ACHN (cell line): ENCODE results near the gene CFAP299.
A peak's percentile ranks its signal among the peaks of the same experiment; 100 is the strongest.

Experiments used
- DNase-seq: peaks from one replicate; pipeline ENCODE4 v3.0.0-alpha.2; 2015
- in situ Hi-C: cut with HindIII; loops from 2 replicates; pipeline ENCODE4 v1.10.0; 2017; ENCODE audit warnings: low sequenced_read_pairs, low pct_ligation_motif_present, low pct_unique_long_range_greater_than_20kb

CFAP299 gene

GRCh38 chr4:80912350-80912749 is 576.8 kb downstream of the CFAP299 start:
- DNase-seq = no peak
- in situ Hi-C loops = no loop called here

- no peak for DNase-seq
- in situ Hi-C loops = no loop called here
Observed at GRCh38 chr4:80913381-80913780, 577.9 kb downstream of the CFAP299 start.

- no peak for DNase-seq
- in situ Hi-C loops = no loop called here
Observed at GRCh38 chr4:80916770-80917169, 581.2 kb downstream of the CFAP299 start.

- no peak for DNase-seq
Observed at GRCh38 chr4:80918004-80918403, 582.5 kb downstream of the CFAP299 start.

DNA sequence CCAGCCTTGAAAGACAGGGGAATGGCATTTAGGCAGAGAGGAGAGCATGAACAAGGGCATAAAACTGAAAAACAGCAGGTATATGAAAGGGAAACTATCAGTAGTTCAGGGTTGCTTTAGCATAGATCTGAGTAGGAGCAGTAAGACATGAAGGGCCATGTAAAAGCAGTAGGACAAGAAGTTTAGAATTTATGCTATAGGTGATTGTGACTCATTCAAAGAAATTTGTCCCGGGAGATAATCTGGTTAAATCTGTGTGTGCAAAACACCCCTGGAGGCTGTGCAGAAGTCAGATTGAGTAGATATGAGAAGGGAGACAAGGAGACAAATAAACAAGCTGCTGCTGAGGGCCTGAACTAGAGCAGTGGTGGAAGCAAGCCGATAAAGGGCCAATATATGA is 585.9 kb downstream of the CFAP299 start:
- DNase-seq = no peak
- in situ Hi-C loops = no loop called here

More at GRCh38 chr4:80918004-80918403, 582.5 kb downstream of the CFAP299 start:
- in situ Hi-C loops = no loop called here

GRCh38 chr4:80922941-80923340 is 587.4 kb downstream of the CFAP299 start:
- in situ Hi-C loops = no loop called here
- DNase-seq = no peak

DNA sequence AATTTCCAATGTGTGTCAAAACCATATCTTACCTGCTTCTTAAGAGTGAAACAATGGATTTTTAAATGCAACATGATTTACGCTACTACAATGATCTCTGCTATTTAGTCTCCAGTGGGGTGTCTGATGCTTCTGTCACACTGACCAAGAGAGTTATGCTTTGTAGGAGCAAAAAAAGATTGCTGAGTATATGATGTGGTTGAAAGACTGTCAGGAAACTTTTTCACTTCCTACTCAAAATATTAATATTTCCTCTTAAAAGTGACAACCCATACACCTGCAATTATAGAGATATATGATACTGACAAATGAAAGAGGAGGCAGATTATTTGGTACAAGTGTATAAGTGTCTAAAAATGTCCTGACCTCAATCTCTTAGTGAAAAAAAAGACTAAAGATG is 589.8 kb downstream of the CFAP299 start:
- in situ Hi-C loops = no loop called here
- no peak for DNase-seq

- peak; percentile 1 for DNase-seq
- in situ Hi-C loops = no loop called here
Observed at GRCh38 chr4:80926446-80926845, 590.9 kb downstream of the CFAP299 start.

- no peak for DNase-seq
- in situ Hi-C loops = no loop called here
Observed at GRCh38 chr4:80926891-80927290, 591.4 kb downstream of the CFAP299 start.

DNA sequence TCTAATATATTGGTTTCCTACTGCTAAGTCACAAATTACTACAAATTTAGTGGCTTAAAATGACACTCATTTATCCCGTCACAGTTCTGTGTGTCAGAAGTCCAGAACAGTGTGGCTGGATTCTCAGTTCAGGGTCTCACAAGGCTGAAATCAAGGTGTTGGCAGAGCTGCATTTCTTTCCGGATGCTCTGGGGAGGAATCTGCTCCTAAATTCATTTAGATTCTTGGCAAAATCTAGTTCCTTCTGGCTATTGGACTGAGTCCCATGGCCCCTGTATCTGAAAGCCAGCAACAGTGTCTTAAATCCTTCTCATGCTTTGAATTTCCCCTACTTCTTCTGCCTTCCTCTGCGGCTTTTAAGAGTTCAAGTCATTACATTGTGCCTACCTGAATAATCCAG is 591.9 kb downstream of the CFAP299 start:
- in situ Hi-C loops = no loop called here
- DNase-seq = no peak

DNA sequence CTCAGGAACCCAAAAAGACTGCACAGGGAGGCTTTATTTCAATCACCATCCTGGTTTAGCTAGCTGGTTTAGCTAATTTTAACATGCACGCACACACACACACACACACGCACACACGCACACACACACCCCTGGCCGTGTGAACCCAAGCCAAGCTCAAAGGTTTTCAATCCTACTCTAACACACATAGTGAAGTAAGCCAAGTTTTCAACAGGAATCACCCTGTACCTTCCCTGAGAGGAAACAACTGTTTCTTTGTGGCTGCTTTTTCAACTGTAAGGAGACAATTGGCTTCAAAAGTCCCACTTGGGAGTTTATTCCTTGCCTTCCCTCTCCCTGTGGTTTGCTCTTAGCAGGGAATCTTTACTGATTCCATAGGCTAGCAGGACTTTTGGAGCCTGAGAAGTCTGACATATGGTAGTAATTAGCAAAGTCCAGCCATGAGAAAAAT is 596.1 kb downstream of the CFAP299 start:
- in situ Hi-C loops = no loop called here
- DNase-seq = no peak

DNA sequence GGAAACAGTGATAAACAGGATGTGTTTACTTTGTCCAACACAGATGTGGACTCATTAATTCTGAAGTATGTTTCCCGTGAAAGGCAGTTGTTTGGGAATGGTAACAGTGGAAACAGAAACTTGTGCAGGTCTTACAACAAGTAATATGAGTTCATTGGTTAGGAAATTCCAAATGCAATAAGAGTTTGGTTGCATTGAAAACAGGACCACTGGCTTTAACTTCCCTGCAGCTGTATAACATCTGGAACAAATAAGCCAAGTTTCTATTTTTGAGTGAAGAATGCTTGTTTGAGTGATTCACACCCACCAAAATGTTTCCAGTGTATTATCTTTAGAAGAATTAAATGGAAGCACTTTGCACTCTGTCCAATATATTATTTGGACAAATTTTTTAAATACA is 612.6 kb downstream of the CFAP299 start:
- no peak for DNase-seq
- in situ Hi-C loops = no loop called here

DNA sequence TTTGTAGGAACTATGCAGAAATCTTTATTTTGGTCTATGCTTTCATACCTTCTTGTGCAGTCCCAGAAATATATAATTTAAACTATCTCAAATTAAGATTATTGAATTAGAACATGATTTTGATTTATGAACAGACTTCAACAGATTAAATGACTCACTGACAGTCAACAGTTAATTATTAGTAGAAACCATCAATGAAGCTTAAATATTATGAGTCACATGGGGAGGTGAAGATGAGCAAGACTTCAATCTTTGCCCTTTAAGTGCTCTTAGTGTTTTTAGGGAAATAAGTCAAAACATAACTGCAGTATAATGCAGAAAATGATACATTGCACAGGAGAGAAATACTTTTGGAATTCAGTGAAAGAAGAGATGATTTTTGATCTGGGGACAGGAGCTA is 613.5 kb downstream of the CFAP299 start:
- in situ Hi-C loops = no loop called here
- peak; percentile 30 for DNase-seq

DNA sequence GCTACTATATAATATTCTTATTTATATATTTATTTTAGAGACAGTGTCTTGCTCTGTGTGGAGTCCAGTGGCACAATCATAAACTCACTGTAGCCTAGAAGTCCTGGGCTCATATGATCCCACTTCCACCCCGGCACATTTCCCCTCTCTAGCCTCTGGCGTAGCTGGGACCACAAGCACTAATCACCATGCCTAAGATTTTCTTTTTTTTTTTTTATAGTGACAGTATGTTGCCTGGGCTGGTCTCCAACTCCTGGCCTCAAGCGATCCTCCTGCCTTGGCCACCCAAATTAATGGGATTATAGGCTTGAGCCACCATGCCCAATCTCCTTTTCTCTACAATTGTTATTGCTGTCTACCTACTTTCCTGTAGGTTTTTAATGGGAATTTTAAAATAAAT is 620.9 kb downstream of the CFAP299 start:
- in situ Hi-C loops = no loop called here
- no peak for DNase-seq

- peak; percentile 41 for DNase-seq
Observed at GRCh38 chr4:80963051-80963450, 627.5 kb downstream of the CFAP299 start.

GRCh38 chr4:80967346-80967745 is 631.8 kb downstream of the CFAP299 start:
- in situ Hi-C loops = no loop called here
- no peak for DNase-seq

More at GRCh38 chr4:80963051-80963450, 627.5 kb downstream of the CFAP299 start:
- in situ Hi-C loops = no loop called here

- in situ Hi-C loops = no loop called here
- no peak for DNase-seq
Observed at GRCh38 chr4:80980239-80980638, 644.7 kb downstream of the CFAP299 start.

GRCh38 chr4:80986011-80986410 is 650.5 kb downstream of the CFAP299 start:
- in situ Hi-C loops = no loop called here
- DNase-seq = no peak

- in situ Hi-C loops = no loop called here
- DNase-seq = peak; percentile 64
Observed at GRCh38 chr4:80989921-80990544, 654.5 kb downstream of the CFAP299 start.

DNA sequence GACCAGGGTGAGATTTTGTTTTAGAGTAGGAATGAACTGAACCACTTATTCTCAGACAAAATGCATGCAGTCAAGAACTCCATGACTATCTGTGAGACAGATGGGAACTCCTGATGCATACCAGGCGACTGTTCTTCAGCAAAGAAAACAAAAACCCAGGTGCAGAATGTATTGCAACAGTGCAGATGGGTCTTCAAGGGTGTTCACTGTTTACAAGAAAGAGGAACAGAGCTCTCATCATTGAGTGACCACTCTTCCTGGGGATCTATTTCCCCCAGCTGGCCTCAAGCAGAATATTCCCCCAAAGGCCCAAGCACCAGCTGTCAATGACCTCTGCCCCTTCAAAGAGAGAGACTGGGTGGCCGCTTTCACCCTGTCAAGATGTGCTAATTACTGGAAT is 655.3 kb downstream of the CFAP299 start:
- no peak for DNase-seq
- in situ Hi-C loops = no loop called here

DNA sequence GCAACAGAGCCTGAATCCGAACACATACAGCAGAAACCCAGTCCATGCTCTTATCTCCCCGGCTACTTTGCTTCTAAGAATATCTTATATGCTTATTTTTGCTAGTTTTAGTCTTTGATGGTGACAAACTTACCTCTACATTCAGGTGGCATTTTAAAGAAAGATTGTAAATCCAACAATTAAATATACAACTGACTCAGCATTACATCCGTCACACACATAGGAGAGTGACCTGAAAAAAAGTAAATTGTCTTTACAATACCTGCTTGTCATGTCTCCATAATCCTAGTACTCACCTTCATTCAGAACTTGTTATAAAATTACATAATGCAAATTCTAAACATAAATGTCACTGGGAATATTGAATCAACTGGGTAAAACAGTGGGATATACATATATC is 664.4 kb downstream of the CFAP299 start:
- DNase-seq = no peak
- in situ Hi-C loops = no loop called here
